Muscle layer of duodenum (tissue), 2 donors: Measurements from ENCODE around the gene GMEB2.
"Not testable (repeated sequence)": the region's sequence is repeated elsewhere in the genome, so short reads cannot be mapped to it uniquely, and the experiment has no call there.

ENCODE experiments used
- H3K27ac ChIP-seq: one replicate; pipeline ENCODE4 v1.7.0; 2013; ENCODE audit warnings: mild to moderate bottlenecking, low read length
- H3K27me3 ChIP-seq: one replicate; pipeline ENCODE4 v1.7.0; 2013; ENCODE audit warnings: low read depth, mild to moderate bottlenecking, control low read depth, low read length
- H3K36me3 ChIP-seq, 2 donors: one replicate each; pipeline ENCODE4 v1.7.0; 2013; ENCODE audit warnings: low read length in 2 of 2, control low read depth in 1 of 2, mild to moderate bottlenecking in 1 of 2; ENCODE audit not compliant: insufficient read depth in 2 of 2, control insufficient read depth in 1 of 2
- H3K4me1 ChIP-seq, 2 donors: one replicate each; pipeline ENCODE4 v1.7.0; 2013; ENCODE audit warnings: low read length in 2 of 2, mild to moderate bottlenecking in 2 of 2, control low read depth in 1 of 2, moderate library complexity in 1 of 2; ENCODE audit not compliant: insufficient read depth in 2 of 2, control insufficient read depth in 1 of 2
- H3K4me3 ChIP-seq, 2 donors: one replicate each; pipeline ENCODE4 v1.7.0; 2013; ENCODE audit warnings: low read length in 2 of 2, low read depth in 1 of 2, mild to moderate bottlenecking in 1 of 2
- H3K9me3 ChIP-seq, 2 donors: one replicate each; pipeline ENCODE4 v1.7.0; 2013; ENCODE audit warnings: low read length in 2 of 2, control low read depth in 1 of 2, mild to moderate bottlenecking in 1 of 2; ENCODE audit not compliant: control insufficient read depth in 1 of 2
- donor health status: healthy.

GMEB2 gene

GRCh38 chr20:63619505-63619904 lies 7.4 kb downstream of the GMEB2 start:
- Histone ChIP-seq H3K9me3 (no peaks in the 10 kb centered on the region), H3K36me3 (peaks cover 14 to 25% of the 10 kb centered on the region in 2 donors), H3K27me3 (no peaks in the 10 kb centered on the region), H3K4me1 (no peaks in the 10 kb centered on the region), H3K4me3 (no peak overlapping the region), H3K27ac (no peak overlapping the region)

- Histone ChIP-seq H3K4me1 (no peaks in the 10 kb centered on the region), H3K36me3 (peaks cover 14 to 25% of the 10 kb centered on the region in 2 donors), H3K4me3 (no peak overlapping the region), H3K9me3 (no peaks in the 10 kb centered on the region), H3K27me3 (no peaks in the 10 kb centered on the region), H3K27ac (no peak overlapping the region)
Observed at GRCh38 chr20:63619086-63619485, 7.8 kb downstream of the GMEB2 start.

GRCh38 chr20:63618291-63618980 lies 8.5 kb downstream of the GMEB2 start:
- Histone ChIP-seq H3K9me3 (no peaks in the 10 kb centered on the region), H3K36me3 (peaks cover 14 to 28% of the 10 kb centered on the region in 2 donors), H3K4me3 (no peak overlapping the region), H3K4me1 (no peaks in the 10 kb centered on the region), H3K27me3 (no peaks in the 10 kb centered on the region), H3K27ac (no peak overlapping the region)

- Histone ChIP-seq H3K4me1 (no peaks in the 10 kb centered on the region), H3K36me3 (peaks cover 14 to 28% of the 10 kb centered on the region in 2 donors), H3K9me3 (no peaks in the 10 kb centered on the region), H3K27me3 (no peaks in the 10 kb centered on the region), H3K4me3 (no peak overlapping the region), H3K27ac (no peak overlapping the region)
Observed at GRCh38 chr20:63617876-63618265, 9.0 kb downstream of the GMEB2 start.

GRCh38 chr20:63617092-63617875 lies 9.6 kb downstream of the GMEB2 start:
- H3K4me3 ChIP-seq = no peak overlapping the region
- H3K27me3 ChIP-seq = no peaks in the 10 kb centered on the region
- H3K9me3 ChIP-seq = no peaks in the 10 kb centered on the region
- peaks cover 14 to 28% of the 10 kb centered on the region in 2 donors for H3K36me3 ChIP-seq
- no peak overlapping the region for H3K27ac ChIP-seq
- no peaks in the 10 kb centered on the region for H3K4me1 ChIP-seq

- peaks cover 14 to 28% of the 10 kb centered on the region in 2 donors for H3K36me3 ChIP-seq
- H3K27me3 ChIP-seq, H3K4me1 ChIP-seq, H3K9me3 ChIP-seq, H3K27ac ChIP-seq, H3K4me3 ChIP-seq: not testable (repeated sequence)
Observed at GRCh38 chr20:63613863-63614594, 12.9 kb downstream of the GMEB2 start.

GRCh38 chr20:63612276-63612931 lies 14.5 kb downstream of the GMEB2 start:
- Histone ChIP-seq H3K27me3 (no peaks in the 10 kb centered on the region), H3K27ac (no peak overlapping the region), H3K4me3 (no peak overlapping the region), H3K36me3 (peaks cover 3 to 14% of the 10 kb centered on the region in 2 donors), H3K4me1 (no peaks in the 10 kb centered on the region), H3K9me3 (no peaks in the 10 kb centered on the region)

DNA sequence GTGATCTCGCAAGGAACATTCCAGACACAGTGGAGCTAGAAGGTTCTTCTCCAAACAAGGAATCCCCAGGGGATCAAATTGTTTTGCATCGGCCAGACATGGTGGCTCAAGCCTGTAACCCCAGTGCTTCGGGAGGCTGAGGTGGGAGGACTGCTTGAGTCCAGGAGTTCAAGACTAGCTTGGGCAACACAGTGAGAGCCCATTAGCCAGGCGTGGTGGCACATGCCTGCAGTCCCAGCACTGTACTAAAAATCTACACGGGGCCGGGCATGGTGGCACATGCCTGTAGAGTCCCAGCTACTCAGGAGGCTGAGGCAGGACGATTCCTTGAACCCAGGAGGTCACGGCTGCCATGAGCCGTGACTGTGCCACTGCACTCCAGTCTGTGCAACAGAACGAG lies 15.3 kb downstream of the GMEB2 start:
- Histone ChIP-seq H3K9me3 (no peaks in the 10 kb centered on the region), H3K4me1 (no peaks in the 10 kb centered on the region), H3K27ac (no peak overlapping the region), H3K27me3 (no peaks in the 10 kb centered on the region), H3K36me3 (peaks cover 3 to 9% of the 10 kb centered on the region in 2 donors), H3K4me3 (no peak overlapping the region)

- H3K36me3 ChIP-seq = peaks cover 3% of the 10 kb centered on the region in 2 donors
- no peaks in the 10 kb centered on the region for H3K4me1 ChIP-seq
- H3K4me3 ChIP-seq = no peak overlapping the region
- no peak overlapping the region for H3K27ac ChIP-seq
- H3K27me3 ChIP-seq = no peaks in the 10 kb centered on the region
- H3K9me3 ChIP-seq = no peaks in the 10 kb centered on the region
Observed at GRCh38 chr20:63610581-63611435, 16.1 kb downstream of the GMEB2 start.

GRCh38 chr20:63606686-63607085 lies 20.2 kb downstream of the GMEB2 start:
- Histone ChIP-seq H3K4me3 (no peak overlapping the region), H3K9me3 (no peaks in the 10 kb centered on the region), H3K36me3 (peaks cover 13 to 20% of the 10 kb centered on the region in 2 donors), H3K27ac (no peak overlapping the region), H3K4me1 (no peaks in the 10 kb centered on the region), H3K27me3 (no peaks in the 10 kb centered on the region)
